ENCODE results near the gene CLN6.
A peak's percentile ranks its signal among the peaks of the same experiment; 100 is the strongest.

- peak; percentile 4; the same call in 1 of the 2 replicates for TF ChIP-seq POLR2AphosphoS5 (IDR thresholded peaks at IDR 0.05; ENCODE audit: low read depth, low read length)
- no peak for TF ChIP-seq POLR2A (IDR thresholded peaks at IDR 0.05; ENCODE audit: low read depth, low read length)
- no peak for TF ChIP-seq TAF1 (IDR thresholded peaks at IDR 0.05; ENCODE audit: low read depth, low read length)
- TF ChIP-seq POU2F2 (IDR thresholded peaks at IDR 0.05; ENCODE audit: low read depth, low read length), result no peak
- TF ChIP-seq SPI1 (IDR thresholded peaks at IDR 0.05; ENCODE audit: low read depth, low read length), result no peak
Observed at GRCh38 chr15:68201153-68201878, 28.2 kb downstream of the CLN6 start.
